HL-60 (cell line): Measurements from ENCODE around the gene LIMCH1.

Experiments used
- DNase-seq, 2 experiments: peaks; one replicate each; pipeline ENCODE4 v3.0.0-alpha.2; 2010 to 2020; ENCODE audit warnings: low read depth in 1 of 2, low spot score in 1 of 2
- H3K27ac ChIP-seq: fragments of 250-450 bp; sonication (Bioruptor Pico); replicated peaks from 2 replicates; pipeline ENCODE4 v1.5.1; 2020; ENCODE audit warnings: mild to moderate bottlenecking, moderate library complexity
- H3K27me3 ChIP-seq: fragments of 250-450 bp; sonication (Bioruptor Pico); 2 replicates; pipeline ENCODE4 v1.5.1; 2021; ENCODE audit warnings: mild to moderate bottlenecking, moderate library complexity; ENCODE audit not compliant: insufficient read depth, poor library complexity, severe bottlenecking
- H3K4me3 ChIP-seq: replicated peaks from 2 replicates; pipeline ENCODE4 v1.5.1; 2011; ENCODE audit warnings: mild to moderate bottlenecking, control low read depth, low read length; ENCODE audit not compliant: insufficient read depth
- GABPA ChIP-seq: IDR thresholded peaks from 2 replicates; pipeline ENCODE4 v1.6.1; 2012; ENCODE audit warnings: low read depth
- POLR2AphosphoS5 ChIP-seq: IDR thresholded peaks from 2 replicates; pipeline ENCODE4 v1.6.1; 2012; ENCODE audit warnings: low read depth
- SPI1 ChIP-seq: IDR thresholded peaks from 2 replicates; pipeline ENCODE4 v1.6.1; 2012; ENCODE audit warnings: low read depth, mild to moderate bottlenecking, borderline replicate concordance
- TF ChIP-seq, protein P1 (sequence below): IDR thresholded peaks from one replicate; pipeline ENCODE4 v1.5.1; 2011; ENCODE audit warnings: low read length, control low read depth, inconsistent platforms; ENCODE audit not compliant: insufficient read depth
- TF ChIP-seq, protein P2 (sequence below): IDR thresholded peaks from 2 replicates; pipeline ENCODE4 v1.6.1; 2012; ENCODE audit warnings: low read depth; ENCODE audit not compliant: insufficient replicate concordance

Gene LIMCH1

GRCh38 chr4:41714364-41715000 is 176.5 kb downstream of the LIMCH1 start:
- no peak overlapping the region for H3K27ac ChIP-seq
- no peak overlapping the region for H3K4me3 ChIP-seq
- H3K27me3 ChIP-seq: no peaks in the 10 kb centered on the region
- DNase-seq: no peak
- TF ChIP-seq, protein P1, sequence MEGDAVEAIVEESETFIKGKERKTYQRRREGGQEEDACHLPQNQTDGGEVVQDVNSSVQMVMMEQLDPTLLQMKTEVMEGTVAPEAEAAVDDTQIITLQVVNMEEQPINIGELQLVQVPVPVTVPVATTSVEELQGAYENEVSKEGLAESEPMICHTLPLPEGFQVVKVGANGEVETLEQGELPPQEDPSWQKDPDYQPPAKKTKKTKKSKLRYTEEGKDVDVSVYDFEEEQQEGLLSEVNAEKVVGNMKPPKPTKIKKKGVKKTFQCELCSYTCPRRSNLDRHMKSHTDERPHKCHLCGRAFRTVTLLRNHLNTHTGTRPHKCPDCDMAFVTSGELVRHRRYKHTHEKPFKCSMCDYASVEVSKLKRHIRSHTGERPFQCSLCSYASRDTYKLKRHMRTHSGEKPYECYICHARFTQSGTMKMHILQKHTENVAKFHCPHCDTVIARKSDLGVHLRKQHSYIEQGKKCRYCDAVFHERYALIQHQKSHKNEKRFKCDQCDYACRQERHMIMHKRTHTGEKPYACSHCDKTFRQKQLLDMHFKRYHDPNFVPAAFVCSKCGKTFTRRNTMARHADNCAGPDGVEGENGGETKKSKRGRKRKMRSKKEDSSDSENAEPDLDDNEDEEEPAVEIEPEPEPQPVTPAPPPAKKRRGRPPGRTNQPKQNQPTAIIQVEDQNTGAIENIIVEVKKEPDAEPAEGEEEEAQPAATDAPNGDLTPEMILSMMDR: no peak
- TF ChIP-seq POLR2AphosphoS5 (no peak), GABPA (no peak), SPI1 (no peak)
- TF ChIP-seq, protein P2, sequence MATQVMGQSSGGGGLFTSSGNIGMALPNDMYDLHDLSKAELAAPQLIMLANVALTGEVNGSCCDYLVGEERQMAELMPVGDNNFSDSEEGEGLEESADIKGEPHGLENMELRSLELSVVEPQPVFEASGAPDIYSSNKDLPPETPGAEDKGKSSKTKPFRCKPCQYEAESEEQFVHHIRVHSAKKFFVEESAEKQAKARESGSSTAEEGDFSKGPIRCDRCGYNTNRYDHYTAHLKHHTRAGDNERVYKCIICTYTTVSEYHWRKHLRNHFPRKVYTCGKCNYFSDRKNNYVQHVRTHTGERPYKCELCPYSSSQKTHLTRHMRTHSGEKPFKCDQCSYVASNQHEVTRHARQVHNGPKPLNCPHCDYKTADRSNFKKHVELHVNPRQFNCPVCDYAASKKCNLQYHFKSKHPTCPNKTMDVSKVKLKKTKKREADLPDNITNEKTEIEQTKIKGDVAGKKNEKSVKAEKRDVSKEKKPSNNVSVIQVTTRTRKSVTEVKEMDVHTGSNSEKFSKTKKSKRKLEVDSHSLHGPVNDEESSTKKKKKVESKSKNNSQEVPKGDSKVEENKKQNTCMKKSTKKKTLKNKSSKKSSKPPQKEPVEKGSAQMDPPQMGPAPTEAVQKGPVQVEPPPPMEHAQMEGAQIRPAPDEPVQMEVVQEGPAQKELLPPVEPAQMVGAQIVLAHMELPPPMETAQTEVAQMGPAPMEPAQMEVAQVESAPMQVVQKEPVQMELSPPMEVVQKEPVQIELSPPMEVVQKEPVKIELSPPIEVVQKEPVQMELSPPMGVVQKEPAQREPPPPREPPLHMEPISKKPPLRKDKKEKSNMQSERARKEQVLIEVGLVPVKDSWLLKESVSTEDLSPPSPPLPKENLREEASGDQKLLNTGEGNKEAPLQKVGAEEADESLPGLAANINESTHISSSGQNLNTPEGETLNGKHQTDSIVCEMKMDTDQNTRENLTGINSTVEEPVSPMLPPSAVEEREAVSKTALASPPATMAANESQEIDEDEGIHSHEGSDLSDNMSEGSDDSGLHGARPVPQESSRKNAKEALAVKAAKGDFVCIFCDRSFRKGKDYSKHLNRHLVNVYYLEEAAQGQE: no peak

GRCh38 chr4:41715155-41715554 is 177.2 kb downstream of the LIMCH1 start:
- no peak for DNase-seq
- Histone ChIP-seq H3K4me3 (no peak overlapping the region), H3K27me3 (no peaks in the 10 kb centered on the region), H3K27ac (no peak overlapping the region)
- TF ChIP-seq, protein P2: no peak
- TF ChIP-seq, protein P1: no peak
- TF ChIP-seq SPI1 (no peak), POLR2AphosphoS5 (no peak), GABPA (no peak)

- no peak overlapping the region for H3K27ac ChIP-seq
Observed at GRCh38 chr4:41718907-41719306, 180.9 kb downstream of the LIMCH1 start.

More at GRCh38 chr4:41718907-41719306, 180.9 kb downstream of the LIMCH1 start:
- H3K4me3 ChIP-seq: no peak overlapping the region
- DNase-seq: no peak
- H3K27me3 ChIP-seq: no peaks in the 10 kb centered on the region
- no peak for TF ChIP-seq SPI1
- no peak for TF ChIP-seq POLR2AphosphoS5
- no peak for TF ChIP-seq GABPA
- TF ChIP-seq, protein P1: no peak
- TF ChIP-seq, protein P2: no peak
